Parathyroid adenoma (tissue), 2 donors: ENCODE results near the gene LRRC49.

Experiments used
- H2AFZ ChIP-seq: fragments of 300-600 bp; sonication (generic); one replicate; pipeline ENCODE4 v1.7.0; 2017; ENCODE audit warnings: antibody characterized with exemption, mild to moderate bottlenecking
- H3K27ac ChIP-seq: fragments of 300-600 bp; sonication (generic); one replicate; pipeline ENCODE4 v1.7.0; 2017
- H3K27me3 ChIP-seq: fragments of 300-600 bp; sonication (generic); one replicate; pipeline ENCODE4 v1.7.0; 2017; ENCODE audit warnings: low read length; ENCODE audit not compliant: control insufficient read depth, insufficient read depth
- H3K36me3 ChIP-seq: fragments of 300-600 bp; sonication (generic); one replicate; pipeline ENCODE4 v1.7.0; 2017; ENCODE audit warnings: low read length; ENCODE audit not compliant: control insufficient read depth, insufficient read depth
- H3K4me1 ChIP-seq: fragments of 300-600 bp; sonication (generic); one replicate; pipeline ENCODE4 v1.7.0; 2017; ENCODE audit warnings: control low read depth
- H3K4me2 ChIP-seq: fragments of 300-600 bp; sonication (generic); one replicate; pipeline ENCODE4 v1.7.0; 2017; ENCODE audit warnings: low read length
- H3K4me3 ChIP-seq: fragments of 300-600 bp; sonication (generic); one replicate; pipeline ENCODE4 v1.7.0; 2017; ENCODE audit warnings: low read depth, low read length
- H3K79me2 ChIP-seq: fragments of 300-600 bp; sonication (generic); one replicate; pipeline ENCODE4 v1.7.0; 2017; ENCODE audit warnings: control low read depth
- H3K9ac ChIP-seq: fragments of 300-600 bp; sonication (generic); one replicate; pipeline ENCODE4 v1.7.0; 2017; ENCODE audit warnings: mild to moderate bottlenecking
- H3K9me3 ChIP-seq: fragments of 300-600 bp; sonication (generic); one replicate; pipeline ENCODE4 v1.7.0; 2017; ENCODE audit warnings: low read length; ENCODE audit not compliant: control insufficient read depth
- CTCF ChIP-seq: fragments of 300-600 bp; sonication (generic); IDR thresholded peaks from one replicate; pipeline ENCODE4 v1.7.0; 2017; ENCODE audit warnings: antibody characterized with exemption, mild to moderate bottlenecking
- donor health status: primary hyperparathyroidism.

LRRC49 gene

GRCh38 chr15:70882361-70882760 lies 10.3 kb upstream of the LRRC49 start:
- Histone ChIP-seq H3K4me1 (no peaks in the 10 kb centered on the region), H2AFZ (no peak overlapping the region), H3K27me3 (no peaks in the 10 kb centered on the region), H3K4me3 (no peak overlapping the region), H3K9ac (no peak overlapping the region), H3K27ac (no peak overlapping the region), H3K79me2 (peaks cover 2% of the 10 kb centered on the region), H3K4me2 (no peak overlapping the region), H3K9me3 (no peaks in the 10 kb centered on the region), H3K36me3 (no peaks in the 10 kb centered on the region)
- TF ChIP-seq CTCF, result no peak

- Histone ChIP-seq H3K79me2 (no peaks in the 10 kb centered on the region), H3K27ac (peak overlapping the region; percentile 73), H3K9me3 (no peaks in the 10 kb centered on the region), H3K4me3 (peak overlapping the region; percentile 84), H3K36me3 (no peaks in the 10 kb centered on the region), H3K4me1 (no peaks in the 10 kb centered on the region), H3K27me3 (no peaks in the 10 kb centered on the region), H3K9ac (no peak overlapping the region), H3K4me2 (peak overlapping the region; percentile 80), H2AFZ (peak overlapping the region; percentile 93)
- TF ChIP-seq CTCF, result peak; percentile 24
These were observed 410 bp downstream of the LRRC49 start for GRCh38 chr15:70892912-70893560.

GRCh38 chr15:70902107-70902506 lies 9.5 kb downstream of the LRRC49 start:
- H3K9ac ChIP-seq, result no peak overlapping the region

GRCh38 chr15:70906842-70907241 lies 14.2 kb downstream of the LRRC49 start:
- Histone ChIP-seq H3K4me3 (no peak overlapping the region), H3K27me3 (no peaks in the 10 kb centered on the region), H3K4me1 (no peaks in the 10 kb centered on the region), H3K79me2 (no peaks in the 10 kb centered on the region), H3K27ac (no peak overlapping the region), H3K9me3 (no peaks in the 10 kb centered on the region), H2AFZ (no peak overlapping the region), H3K9ac (no peak overlapping the region), H3K36me3 (no peaks in the 10 kb centered on the region), H3K4me2 (no peak overlapping the region)
- TF ChIP-seq CTCF, result no peak

More at GRCh38 chr15:70902107-70902506, 9.5 kb downstream of the LRRC49 start:
- no peaks in the 10 kb centered on the region for H3K79me2 ChIP-seq
- no peak overlapping the region for H3K27ac ChIP-seq
- H3K4me2 ChIP-seq, result no peak overlapping the region
- H3K27me3 ChIP-seq, result no peaks in the 10 kb centered on the region
- no peak overlapping the region for H2AFZ ChIP-seq
- no peaks in the 10 kb centered on the region for H3K4me1 ChIP-seq
- no peaks in the 10 kb centered on the region for H3K36me3 ChIP-seq
- H3K9me3 ChIP-seq, result no peaks in the 10 kb centered on the region
- H3K4me3 ChIP-seq, result no peak overlapping the region
- TF ChIP-seq CTCF, result no peak
